HG02571 (cell line): Measurements from ENCODE around the gene DDX1.
"Not testable (repeated sequence)": the region's sequence is repeated elsewhere in the genome, so short reads cannot be mapped to it uniquely, and the experiment has no call there.

ENCODE experiments used
- ATAC-seq: cut with Tn5 transposase; IDR thresholded peaks from one replicate; pipeline ENCODE4 v1.9.1; 2021; ENCODE audit warnings: mild to moderate bottlenecking, moderate library complexity; ENCODE audit not compliant: unreplicated experiment

DDX1 gene

DNA sequence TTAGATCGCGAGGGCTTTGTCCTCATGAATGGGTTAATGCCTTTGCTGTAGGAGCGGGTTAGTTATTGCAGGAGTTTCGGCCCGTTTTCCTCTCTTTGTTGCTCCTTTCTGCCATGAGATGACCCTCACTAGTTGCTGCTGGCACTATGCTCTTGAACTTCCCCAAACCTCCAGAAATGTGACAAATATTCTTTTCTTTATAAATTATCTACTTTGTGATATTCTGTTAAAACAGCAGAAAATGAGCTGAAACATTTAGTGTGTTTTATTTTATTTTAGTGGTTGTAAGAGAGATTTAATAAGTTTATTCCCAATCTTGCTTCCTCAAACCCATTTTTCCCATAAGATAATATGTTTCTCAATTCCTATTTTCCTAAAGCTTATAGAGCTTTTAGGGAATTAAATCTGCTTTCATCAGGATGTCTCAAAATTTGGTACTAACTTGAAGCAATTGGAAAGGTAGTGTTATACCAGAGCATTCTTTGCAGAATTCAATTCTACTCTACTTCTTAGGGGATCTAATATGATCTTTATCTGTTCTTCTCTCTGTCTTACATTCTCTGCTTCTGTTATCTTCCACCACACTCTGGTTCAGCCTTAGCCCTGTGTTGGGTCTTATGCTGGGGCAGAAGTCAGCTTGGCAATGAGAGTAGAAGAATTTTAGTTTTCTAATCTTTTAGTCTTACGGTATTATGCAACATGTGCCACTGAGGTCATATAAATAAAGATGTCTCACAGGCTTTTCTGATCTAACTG is 23.1 kb downstream of the DDX1 start:
- no peak for ATAC-seq

DNA sequence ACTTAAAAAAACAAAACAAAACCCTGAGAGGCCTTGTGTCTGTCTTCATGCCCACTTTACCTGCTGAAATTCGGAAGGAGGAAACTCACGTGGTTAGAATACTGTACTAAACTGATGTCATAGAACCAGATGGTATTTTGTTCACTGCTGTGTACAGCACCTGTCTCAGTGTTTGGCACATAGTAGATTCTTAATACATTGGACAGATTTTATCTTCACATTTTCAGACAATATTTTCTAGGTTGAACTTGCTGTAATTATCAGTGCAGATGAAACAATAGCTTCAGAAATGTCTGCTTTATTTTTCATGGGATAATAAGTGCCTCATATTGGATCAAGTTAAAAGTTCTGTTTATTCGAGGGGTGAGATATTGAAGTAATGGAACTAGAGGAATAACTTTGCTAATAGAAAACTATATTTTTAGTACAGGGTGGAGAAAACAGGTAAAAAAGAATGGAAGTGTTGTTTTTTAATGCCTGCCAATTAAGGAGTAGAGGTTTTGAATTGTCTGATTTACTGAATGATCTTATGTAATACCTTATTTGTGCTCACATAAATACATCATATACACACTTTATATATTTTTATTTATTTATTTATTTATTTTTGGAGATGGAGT is 23.7 kb downstream of the DDX1 start:
- ATAC-seq, result no peak

DNA sequence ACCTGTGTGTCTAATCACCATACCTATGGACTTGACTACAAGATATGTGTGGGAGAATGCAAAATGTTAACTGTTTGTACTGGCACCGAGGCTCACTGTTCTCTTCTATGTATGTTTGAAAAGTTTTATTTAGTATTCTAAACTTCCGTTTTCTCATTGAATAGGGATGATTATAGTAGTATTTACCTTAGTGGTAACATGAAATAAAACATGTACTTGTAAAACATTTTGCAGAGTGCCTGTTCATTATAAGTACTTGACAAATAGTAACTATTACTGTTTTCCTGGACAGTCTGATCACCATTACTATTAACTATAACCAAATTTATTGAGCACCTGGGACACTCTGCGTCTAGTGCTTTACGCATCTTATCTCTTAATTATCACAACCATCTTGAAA is 24.8 kb downstream of the DDX1 start:
- ATAC-seq, result no peak

DNA sequence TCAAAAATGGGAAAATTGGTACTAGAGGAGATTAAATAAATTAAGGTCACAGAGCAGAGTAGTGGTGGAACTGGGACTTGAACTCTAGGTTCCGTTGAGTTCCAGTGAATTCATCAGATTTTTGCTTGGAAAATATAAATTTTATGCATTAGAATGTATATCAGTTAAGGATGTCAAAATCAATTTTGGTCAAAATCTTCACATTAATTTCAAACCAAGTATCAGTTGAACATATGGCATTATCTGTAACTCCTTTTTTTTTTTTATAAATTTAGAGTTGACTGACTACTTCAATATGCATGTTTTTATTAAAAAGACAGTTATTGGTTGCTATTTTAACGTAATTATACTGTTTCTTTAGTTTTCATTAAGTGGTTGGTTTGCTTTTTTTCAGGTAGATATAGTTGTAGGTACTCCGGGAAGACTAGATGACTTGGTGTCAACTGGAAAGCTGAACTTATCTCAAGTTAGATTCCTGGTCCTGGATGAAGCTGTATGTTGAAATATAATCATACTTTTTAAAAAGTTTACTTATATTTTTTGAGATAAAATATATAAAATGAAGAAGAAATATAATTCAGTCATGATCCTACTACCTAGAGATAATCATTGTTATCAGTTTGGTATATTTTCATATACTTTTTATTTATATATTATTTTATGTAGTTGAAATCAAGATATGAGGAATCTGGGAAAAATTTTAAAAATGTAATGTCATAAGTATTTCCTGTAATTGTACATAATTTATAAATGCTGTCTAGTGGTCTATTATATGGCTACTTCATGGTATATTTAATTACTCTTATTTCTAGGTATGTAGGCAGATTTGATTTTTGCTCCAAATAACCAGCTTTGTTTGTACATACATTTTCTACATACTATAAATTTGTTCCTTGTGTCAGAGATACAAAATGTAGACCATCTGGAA is 25.4 kb downstream of the DDX1 start:
- ATAC-seq, result no peak

DNA sequence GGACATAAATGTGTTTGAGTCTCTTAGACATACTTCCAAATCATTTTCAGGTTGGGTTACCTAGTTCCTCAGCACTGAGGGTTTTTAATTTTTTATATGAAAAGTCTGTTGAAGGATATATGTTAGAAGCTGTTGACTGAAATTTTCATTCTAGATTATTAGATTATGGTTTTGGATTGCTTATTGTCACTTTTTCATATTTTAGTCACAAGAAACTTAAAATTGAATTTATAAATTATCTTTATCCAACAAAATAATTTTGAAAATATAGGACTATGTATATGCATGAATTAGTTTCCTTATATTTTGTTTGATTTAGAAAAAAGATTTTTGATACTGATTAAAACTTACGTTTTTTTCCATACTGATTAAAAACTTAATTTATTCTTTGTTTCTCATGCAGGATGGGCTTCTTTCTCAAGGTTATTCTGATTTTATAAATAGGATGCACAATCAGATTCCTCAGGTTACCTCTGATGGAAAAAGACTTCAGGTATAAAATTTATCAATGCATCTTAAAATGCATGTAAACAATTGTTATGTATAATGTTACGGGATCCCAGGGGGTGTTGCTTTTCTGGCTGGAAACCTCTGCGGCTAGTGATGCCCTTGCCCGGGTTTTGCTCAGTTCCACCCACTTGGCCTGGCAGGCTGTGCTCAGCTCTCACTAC is 26.2 kb downstream of the DDX1 start:
- no peak for ATAC-seq

DNA sequence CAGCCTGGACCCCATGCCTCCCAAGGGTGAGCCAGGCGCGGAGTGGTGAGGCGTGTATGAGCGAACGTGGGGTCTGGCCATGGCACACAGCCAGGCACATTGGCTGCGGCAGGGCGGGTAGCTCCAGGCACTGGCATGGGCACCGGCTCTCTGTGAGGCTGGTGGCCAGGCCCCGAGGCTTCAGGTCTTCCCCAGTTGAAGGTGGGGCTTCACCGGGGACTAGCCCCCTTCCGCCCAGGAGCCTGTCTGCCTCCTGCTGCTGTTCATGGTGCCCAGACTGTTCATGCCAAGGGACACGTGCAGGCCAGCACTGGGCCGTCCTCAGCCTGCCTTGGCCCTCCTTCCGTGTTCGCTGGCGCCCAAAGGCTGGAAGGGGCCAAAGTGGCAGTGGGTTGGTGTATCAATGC is 26.8 kb downstream of the DDX1 start:
- ATAC-seq, result no peak

DNA sequence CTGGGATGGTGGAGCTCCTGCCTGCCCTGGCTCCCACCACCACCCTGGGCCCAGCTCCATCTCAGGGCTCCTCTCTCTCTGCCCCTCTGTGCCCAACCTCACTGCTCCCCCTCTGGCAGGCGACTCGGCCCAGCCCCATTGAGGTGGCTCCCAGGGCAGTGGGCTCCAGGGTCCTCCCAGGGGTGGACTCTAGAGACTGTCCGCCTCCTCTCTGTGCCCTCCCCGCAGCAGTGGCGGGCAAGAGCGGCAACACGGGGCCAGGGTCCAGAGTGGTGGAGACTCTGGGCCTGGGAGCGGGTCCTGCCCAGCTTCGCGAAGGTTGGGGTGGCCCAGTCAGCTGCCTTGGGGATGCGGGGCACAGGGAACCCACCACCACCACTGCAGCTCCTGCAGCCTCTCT is 27.4 kb downstream of the DDX1 start:
- ATAC-seq, result no peak

DNA sequence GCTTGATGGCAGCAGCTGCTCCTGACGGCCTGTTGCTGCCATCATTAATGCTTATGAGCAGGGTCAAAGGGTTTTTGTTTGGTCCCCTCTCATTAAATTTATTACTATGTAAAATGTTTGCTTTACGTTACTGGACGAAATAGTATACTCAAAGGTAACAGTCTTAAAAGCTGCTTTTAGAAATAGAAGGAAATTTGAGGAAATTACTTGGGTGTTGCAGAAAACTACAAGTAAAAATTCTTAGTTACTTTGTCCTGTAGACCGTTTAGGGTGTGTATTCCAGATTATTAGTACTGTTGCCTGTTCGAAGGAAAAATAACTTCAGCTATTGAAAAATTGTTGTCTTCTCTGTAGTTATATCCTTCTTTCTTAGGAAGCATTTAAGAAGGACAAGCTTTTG is 27.8 kb downstream of the DDX1 start:
- no peak for ATAC-seq

DNA sequence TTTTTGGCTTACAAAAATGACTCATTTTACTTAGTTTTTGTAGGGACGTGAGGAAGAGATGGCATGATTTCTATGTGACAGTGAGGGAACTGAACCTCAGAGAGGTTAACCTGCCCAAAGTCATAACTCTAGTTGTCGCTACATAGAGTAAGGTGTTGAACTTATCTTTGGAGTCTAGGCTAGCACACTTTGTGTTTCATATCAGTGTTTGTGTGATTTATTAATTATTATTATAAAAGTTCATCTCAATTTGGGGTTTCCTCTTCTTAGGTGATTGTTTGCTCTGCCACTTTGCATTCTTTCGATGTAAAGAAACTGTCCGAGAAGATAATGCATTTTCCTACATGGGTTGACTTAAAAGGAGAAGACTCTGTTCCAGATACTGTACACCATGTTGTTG is 28.3 kb downstream of the DDX1 start:
- no peak for ATAC-seq

DNA sequence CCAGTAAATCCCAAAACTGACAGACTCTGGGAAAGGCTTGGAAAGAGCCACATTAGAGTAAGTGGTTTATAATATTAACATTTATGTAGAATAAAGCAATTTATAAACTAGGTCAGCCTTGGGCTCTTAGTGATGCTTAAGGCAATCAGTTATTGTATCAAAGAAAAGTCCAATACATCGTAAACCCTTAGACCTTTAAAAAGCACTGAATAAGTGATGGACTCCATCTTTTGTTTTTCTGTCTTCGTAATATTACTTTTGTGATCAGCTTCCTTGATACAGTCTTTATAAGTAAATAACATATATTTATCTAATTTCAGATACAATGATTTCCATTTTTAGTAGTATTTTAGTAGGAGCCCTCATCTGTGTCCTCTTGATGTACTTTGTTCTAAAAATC is 28.7 kb downstream of the DDX1 start:
- no peak for ATAC-seq

DNA sequence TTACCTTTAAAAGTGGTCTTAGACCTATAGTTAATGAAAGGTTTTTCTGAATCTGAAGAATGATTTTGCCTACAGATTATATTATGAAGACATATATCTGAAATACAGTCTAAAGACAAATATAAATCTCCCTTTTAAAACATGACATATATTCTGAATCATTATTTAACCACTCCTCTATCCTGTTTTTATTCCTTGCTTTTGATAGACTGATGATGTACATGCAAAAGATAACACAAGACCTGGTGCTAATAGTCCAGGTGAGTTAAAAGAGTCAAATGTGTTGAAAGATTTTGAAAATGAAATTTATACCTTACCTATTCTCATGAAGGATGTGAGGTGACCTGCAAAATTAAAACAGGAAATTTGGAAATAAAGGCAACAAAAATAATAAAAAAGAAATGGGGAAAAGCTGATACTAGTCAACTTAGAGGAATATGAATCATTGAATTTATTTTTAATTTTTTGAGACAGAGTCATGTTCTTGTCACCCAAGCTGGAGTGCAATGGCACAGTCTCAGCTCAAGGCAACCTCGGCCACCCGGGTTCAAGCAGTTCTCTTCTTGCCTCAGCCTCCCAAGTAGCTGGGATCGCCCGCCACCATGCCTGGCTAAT is 29.3 kb downstream of the DDX1 start:
- no peak for ATAC-seq

DNA sequence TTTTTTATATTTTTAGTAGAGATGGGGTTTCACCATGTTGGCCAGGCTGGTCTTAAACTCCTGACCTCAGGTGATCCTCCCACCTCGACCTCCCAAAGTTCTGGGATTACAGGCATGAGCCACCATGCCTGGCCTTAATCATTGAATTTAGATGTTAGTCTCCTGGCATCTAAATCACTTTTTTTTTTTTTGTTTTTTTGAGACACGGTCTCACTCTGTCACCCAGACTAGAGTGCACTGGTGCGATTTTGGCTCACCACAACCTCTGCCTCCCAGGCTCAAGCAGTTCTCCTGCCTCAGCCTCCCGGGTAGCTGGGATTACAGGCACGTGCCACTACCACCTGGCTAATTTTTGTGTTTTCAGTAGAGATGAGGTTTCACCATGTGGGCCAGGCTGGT is 29.8 kb downstream of the DDX1 start:
- ATAC-seq, result not testable (repeated sequence)

DNA sequence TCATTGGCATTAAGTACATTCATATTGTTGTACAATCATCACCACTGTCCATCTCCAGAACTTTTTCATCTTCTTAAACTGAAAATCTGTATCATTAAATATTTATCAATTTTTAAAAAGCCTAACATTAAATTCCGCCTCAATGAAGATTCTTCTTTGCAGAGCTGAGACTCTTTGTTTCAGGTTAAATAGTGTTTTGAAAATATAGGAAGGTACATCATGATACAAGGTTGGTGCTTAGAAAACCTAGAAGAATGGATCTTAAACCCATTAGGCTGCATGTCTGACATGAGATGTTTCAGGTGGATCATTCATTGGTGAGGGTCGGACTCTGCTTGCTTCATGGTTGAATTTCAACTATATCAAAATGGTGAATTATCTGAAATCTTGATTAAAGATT is 30.5 kb downstream of the DDX1 start:
- no peak for ATAC-seq

DNA sequence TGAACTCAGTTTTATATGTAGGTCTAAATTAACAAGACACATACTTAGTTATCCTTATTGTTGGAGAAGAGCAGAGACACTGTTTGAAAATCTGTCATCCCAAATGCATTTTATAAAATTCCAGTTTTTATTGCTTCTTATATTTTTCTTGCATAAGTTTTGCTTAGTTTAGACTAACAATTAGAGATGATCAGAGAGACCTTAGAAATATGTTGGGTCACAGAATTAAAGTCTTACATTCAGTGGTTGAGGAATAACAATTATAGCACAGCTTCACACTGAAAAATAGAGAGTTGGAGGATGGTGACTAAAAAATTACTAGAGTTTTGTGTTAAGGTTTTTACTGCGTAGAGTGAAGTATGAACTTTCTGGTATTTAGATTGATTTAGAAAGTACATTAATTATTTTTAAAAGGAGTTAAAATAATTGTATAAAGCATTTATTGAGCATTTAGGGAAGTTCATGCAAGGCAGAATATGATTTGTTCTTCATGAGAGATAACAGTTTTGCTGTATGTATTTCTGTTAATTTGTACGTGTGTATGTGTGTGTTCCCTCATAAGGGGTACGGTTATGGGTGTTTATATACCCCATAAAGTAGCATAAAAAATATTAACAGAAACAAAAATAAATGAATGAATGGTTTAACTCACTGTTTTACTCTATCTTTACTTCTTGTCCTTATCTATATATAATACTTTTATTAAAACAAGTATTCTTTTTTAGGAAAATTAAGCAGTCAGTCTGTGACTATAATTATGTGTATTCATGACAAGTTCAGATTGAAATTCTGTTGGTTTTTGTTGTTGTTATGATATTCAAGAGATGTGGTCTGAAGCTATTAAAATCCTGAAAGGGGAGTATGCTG is 31.2 kb downstream of the DDX1 start:
- ATAC-seq, result no peak

DNA sequence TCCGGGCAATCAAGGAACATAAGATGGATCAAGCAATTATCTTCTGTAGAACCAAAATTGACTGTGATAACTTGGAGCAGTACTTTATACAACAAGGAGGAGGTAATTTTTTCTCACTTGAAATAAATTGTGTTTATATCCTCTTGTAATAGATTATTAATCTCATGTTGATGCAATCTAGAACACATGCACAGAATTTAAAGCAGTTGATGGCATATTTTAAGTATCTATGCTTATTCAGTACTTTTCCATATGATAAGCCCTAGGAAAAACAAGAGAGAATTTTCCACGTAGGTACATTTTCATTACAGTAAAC is 31.8 kb downstream of the DDX1 start:
- no peak for ATAC-seq

DNA sequence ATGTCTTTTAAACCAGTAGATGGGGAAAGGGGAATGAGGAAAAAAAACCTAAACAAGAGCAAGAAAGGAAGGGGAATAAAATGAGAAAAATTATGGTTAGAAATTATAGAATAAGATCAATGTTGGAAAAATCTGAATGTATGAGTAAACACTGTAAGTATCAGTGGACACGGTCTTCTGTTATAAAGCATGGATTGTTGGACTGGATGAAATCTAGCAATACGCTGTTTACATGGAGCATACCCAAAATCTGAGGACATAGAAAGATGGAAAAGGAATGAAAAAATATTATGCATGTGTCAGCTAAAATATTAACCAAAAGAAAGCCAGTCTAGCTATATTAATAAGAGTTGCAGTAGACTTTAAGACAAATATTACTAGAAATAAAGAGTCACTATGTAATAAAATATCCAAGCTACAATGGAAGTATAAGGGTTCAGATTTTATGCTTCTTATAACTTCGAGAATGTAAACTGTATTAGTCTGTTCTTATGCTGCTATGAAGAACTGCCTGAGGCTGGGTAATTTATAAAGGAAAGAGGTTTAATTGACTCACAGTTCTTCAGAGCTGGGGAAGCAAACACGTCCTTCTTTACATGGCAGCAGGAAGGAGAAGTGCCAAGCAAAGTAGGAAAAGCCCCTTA is 32.4 kb downstream of the DDX1 start:
- ATAC-seq, result no peak

DNA sequence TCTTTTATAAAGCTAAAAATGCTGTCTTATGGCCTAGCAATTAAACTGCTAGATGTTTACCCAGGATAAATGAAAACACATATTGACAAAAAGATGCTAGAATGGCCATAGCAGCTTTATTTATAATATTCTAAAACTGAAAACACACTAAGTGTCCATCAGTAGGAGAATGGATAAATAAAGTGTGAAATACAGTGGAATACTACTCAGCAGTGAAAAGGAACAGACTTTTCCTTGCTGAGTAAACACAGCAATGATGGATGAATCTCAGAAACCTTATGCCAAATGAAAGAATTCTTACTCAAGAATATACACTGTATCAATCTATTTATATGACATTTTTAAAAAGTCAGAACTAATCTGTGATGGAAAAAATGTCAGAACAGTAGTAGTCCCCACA is 33.2 kb downstream of the DDX1 start:
- ATAC-seq, result no peak

DNA sequence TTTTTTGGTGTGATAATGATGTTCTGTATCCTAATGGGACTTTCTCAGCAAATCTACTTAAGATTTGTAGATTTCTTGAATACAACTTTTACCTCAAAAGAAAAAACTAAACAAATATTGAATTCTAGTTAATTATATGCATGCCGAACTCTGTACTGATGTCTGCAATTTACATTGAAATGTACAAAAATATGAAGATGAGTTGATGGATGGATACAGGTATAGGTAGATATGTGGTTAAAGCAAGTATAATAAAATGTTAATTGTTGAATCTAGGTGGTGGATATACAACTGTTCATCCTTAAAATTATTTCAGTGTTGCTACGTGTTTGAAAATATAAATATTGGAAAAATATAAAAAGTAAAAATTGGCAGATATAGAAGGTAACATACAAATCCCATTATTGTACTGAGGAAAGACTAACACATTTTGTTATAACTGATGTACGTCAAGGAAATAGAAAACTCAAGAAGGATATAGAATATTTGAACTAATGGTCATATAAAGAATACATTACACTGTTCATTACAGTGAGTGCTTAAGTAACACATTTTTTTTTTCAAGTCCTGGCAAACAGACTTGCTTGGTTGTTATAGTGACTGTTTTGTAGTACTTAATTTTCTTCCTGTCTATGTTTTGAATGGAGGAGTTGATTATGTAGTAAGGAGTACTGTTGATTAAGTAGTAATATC is 33.8 kb downstream of the DDX1 start:
- ATAC-seq, result no peak

DNA sequence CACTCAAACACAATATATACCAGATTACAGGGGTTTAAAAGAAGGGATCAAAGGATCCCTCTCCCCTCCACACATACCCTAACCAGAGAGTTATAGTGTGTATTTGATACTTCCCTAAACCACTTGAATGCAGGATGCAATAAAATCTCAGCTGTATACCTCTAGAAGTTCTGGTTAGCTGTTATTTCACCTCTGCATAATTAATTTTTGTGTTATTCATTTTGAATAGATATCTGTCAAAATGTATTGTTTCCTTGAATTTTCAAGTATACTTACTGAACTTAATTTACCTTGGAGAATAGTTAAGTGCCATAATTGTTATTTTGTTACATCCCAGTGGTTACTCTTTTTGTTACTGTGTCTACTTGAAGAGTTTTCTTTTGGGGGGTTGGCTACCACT is 34.5 kb downstream of the DDX1 start:
- ATAC-seq, result no peak
